ENCODE data around the gene ATF7. TPM values are rescaled to one million over a fixed set of nuclear protein-coding genes. Genes with fewer than 3 reads are reported as not detected.

Gene ATF7
- total RNA-seq, 2 donors from 2014 or later: 22.1 to 24.7 TPM

DNA sequence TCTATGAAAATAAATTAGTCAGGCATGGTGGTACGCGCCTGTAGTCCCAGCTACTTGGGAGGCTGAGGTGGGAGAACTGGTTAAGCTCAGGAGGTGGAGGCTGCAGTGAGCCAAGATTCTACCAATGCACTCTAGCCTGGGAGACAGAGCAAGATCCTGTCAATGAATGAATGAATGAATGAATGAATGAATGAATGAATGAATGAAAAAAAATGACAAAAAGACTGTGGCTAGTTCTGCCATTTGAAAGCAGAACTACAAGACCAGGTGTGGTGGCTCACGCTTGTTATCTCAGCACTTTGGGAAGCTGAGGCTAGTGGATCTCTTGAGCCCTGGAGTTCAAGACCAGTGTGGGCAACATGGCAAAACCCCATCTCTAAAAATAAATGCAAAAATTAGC, 86.7 kb downstream of the ATF7 start:
- no peaks in the 10 kb centered on the region for H3K9me3 ChIP-seq
- H3K4me3 ChIP-seq: no peak overlapping the region
- peaks cover 0 to 7% of the 10 kb centered on the region in 2 donors for H3K4me1 ChIP-seq
- DNase-seq (ENCODE audit: low spot score): no peak
- H3K36me3 ChIP-seq: peaks cover 67% of the 10 kb centered on the region
- no peaks in the 10 kb centered on the region for H3K27me3 ChIP-seq
- H3K27ac ChIP-seq: no peak overlapping the region
- TF ChIP-seq CTCF (IDR thresholded peaks at IDR 0.05): no peak

DNA sequence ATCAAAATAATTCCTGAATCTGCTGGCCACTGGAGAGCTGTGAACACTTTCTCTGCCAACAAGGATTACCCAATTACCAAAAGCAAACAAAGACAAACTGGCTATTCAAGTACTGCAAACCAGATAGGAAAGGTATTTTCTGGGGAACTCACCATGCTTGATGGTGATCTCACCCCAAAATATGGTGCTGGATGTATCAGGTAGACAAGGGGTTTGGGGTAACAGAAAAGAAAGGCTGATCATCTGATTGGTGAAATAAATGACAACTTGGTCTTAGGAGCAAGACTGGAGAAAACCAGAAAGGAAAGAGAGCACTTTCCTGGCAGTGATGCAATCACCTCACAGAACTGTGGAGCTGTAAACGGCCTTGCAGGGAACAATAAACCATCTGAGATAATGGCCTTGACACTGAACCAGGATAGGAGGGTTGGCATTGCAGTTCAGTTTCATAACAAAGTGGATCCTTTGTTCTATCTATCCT, 87.9 kb downstream of the ATF7 start:
- Histone ChIP-seq H3K9me3 (no peaks in the 10 kb centered on the region), H3K4me3 (no peak overlapping the region), H3K27me3 (no peaks in the 10 kb centered on the region), H3K4me1 (no peaks in the 10 kb centered on the region), H3K36me3 (peaks cover 80% of the 10 kb centered on the region), H3K27ac (no peak overlapping the region)
- no peak for TF ChIP-seq CTCF (IDR thresholded peaks at IDR 0.05)
- DNase-seq (ENCODE audit: low spot score): no peak

- no peak for DNase-seq (ENCODE audit: low spot score)
- H3K9me3 ChIP-seq: no peaks in the 10 kb centered on the region
These were observed 89.2 kb downstream of the ATF7 start for GRCh38 chr12:53536962-53537361.

DNA sequence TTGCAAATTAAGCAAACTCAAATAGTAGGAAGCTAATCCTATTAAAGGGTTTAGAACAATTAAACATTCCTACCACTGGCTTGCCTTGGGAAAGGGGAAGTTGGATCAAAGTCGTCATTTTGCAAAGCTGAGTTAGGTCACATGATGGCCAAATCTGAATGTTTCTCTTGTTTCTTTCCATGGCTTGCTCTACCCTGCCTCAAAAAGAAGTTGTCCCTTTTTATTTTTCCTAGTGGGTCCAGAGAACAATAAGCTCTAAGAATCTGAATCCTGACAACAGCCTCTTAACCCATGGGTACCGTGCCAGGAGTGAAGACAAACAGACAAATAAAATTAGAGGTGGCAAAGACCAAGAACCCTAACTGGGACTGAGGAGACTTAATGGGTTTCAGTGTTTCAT, 92.7 kb downstream of the ATF7 start:
- Histone ChIP-seq H3K27ac (no peak overlapping the region), H3K9me3 (no peaks in the 10 kb centered on the region), H3K4me3 (no peak overlapping the region), H3K36me3 (peaks cover 91% of the 10 kb centered on the region), H3K4me1 (no peaks in the 10 kb centered on the region), H3K27me3 (no peaks in the 10 kb centered on the region)
- TF ChIP-seq CTCF (IDR thresholded peaks at IDR 0.05): no peak
- DNase-seq (ENCODE audit: low spot score): no peak

More at GRCh38 chr12:53536962-53537361, 89.2 kb downstream of the ATF7 start:
- no peak for TF ChIP-seq CTCF (IDR thresholded peaks at IDR 0.05)
- H3K4me3 ChIP-seq: no peak overlapping the region
- H3K4me1 ChIP-seq: no peaks in the 10 kb centered on the region
- H3K27me3 ChIP-seq: no peaks in the 10 kb centered on the region
- H3K27ac ChIP-seq: no peak overlapping the region
- peaks cover 81% of the 10 kb centered on the region for H3K36me3 ChIP-seq

DNA sequence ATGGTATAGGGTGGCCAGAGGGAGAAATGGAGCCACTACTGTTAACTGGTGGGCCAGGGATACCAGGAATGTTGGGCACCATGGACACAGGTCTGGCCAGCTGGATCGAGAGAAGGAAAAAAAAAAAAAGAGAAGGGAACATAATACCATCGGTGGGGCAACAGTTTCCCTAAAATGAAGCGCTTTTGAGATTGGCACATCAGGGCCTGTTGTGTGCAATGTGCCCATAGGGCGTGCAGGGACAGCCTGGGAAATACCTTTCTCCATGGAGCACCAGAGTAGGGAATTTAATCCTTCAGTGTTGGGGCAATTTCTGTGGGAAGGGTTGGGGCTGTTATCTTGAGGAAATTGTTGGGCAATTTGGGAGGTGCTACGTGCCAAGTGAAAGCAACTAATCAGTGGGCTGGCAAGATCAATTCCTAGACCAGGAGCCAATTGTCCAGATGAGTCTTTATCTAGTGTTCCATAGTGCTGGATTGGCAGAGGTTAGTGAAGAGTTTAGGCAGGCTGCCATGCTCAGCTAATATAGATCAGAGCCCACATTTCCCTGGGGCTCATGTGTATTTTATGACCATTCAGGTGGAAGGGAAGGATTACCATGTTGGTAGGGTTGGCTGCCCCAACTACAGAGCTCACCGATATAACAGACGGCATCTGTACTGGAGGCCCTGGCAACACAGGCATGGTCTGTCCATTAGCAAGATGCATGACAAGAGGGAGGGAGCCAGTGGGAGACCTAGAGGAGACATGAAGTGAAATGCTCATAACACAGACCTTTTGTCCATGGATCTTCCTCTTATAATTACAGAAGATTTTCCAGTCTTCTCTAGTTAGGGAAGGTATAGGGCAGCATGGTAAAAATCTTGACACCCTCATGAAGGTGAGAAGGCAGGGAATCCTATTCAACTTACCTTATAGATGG, 93.4 kb downstream of the ATF7 start:
- H3K27me3 ChIP-seq: no peaks in the 10 kb centered on the region
- no peak overlapping the region for H3K4me3 ChIP-seq
- H3K4me1 ChIP-seq: no peaks in the 10 kb centered on the region
- DNase-seq (ENCODE audit: low spot score): no peak
- peaks cover 96% of the 10 kb centered on the region for H3K36me3 ChIP-seq
- no peak overlapping the region for H3K27ac ChIP-seq
- TF ChIP-seq CTCF (IDR thresholded peaks at IDR 0.05): no peak
- no peaks in the 10 kb centered on the region for H3K9me3 ChIP-seq

Data from right atrium auricular region (tissue), 2 donors.